H1 (cell line): ENCODE measurements around the gene GPANK1. TPM values are rescaled to one million over a fixed set of nuclear protein-coding genes. Genes with fewer than 3 reads are reported as not detected.

Source experiments
- E2F6 ChIP-seq: IDR thresholded peaks from 2 replicates; pipeline ENCODE4 v1.6.1; 2012; ENCODE audit warnings: inconsistent platforms
- RNF2 ChIP-seq: fragments of 200-900, 300-1000 bp; sonication (generic); IDR thresholded peaks from 2 replicates; pipeline ENCODE4 v1.7.1; 2016; ENCODE audit warnings: borderline replicate concordance, low read depth, mild to moderate bottlenecking, antibody characterized with exemption, low read length; ENCODE audit not compliant: poor library complexity, severe bottlenecking; ENCODE audit errors: missing control alignments
- polyA plus RNA-seq, 7 experiments: library from polyadenylated mRNA; depleted of rRNA in 3 of 7; stranded (reverse) in 5 of 7; unstranded in 2 of 7; fragments of >200 nt in 5 of 7; fragments of 200-250 nt in 2 of 7; gene quantifications; 1 replicate in 5 of 7; 2 replicates in 1 of 7; 4 replicates in 1 of 7; pipeline versions ENCODE4 v1.2.1 to v1.2.3, GENCODE V29; 2011 to 2013; ENCODE audit warnings: missing spikeins in 2 of 7, mixed read lengths in 2 of 7
- total RNA-seq: library from RNA; stranded (reverse); fragmentation: NEBNext Ultra II Directional; extraction: Animal tissue kit (Norgen Biotek cat#: 25700); gene quantifications from 2 replicates; pipeline ENCODE4 v1.2.1, GENCODE V29; 2021

The GPANK1 gene
- total and polyA plus RNA-seq, 2 of the 8 experiments (the other 6 are each of a cell fraction or from before 2014, with no cell fraction given): 24.5 to 30.2 TPM

GRCh38 chr6:31687321-31687720 lies 22.5 kb upstream of the GPANK1 start (continued):
- TF ChIP-seq E2F6: no peak
- TF ChIP-seq RNF2: no peak
